ENCODE data around the gene MPC1.

GRCh38 chr6:166405386-166405785 lies 22.6 kb upstream of the MPC1 start:
- TF ChIP-seq POLR2AphosphoS5 (IDR thresholded peaks at IDR 0.05): no peak
- TF ChIP-seq, protein P1, sequence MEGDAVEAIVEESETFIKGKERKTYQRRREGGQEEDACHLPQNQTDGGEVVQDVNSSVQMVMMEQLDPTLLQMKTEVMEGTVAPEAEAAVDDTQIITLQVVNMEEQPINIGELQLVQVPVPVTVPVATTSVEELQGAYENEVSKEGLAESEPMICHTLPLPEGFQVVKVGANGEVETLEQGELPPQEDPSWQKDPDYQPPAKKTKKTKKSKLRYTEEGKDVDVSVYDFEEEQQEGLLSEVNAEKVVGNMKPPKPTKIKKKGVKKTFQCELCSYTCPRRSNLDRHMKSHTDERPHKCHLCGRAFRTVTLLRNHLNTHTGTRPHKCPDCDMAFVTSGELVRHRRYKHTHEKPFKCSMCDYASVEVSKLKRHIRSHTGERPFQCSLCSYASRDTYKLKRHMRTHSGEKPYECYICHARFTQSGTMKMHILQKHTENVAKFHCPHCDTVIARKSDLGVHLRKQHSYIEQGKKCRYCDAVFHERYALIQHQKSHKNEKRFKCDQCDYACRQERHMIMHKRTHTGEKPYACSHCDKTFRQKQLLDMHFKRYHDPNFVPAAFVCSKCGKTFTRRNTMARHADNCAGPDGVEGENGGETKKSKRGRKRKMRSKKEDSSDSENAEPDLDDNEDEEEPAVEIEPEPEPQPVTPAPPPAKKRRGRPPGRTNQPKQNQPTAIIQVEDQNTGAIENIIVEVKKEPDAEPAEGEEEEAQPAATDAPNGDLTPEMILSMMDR (IDR thresholded peaks at IDR 0.05): no peak
- TF ChIP-seq EP300 (IDR thresholded peaks at IDR 0.05): no peak
- TF ChIP-seq POLR2A (IDR thresholded peaks at IDR 0.05): no peak
